ENCODE measurements around the gene ALKBH1.
"Not testable (repeated sequence)": the region's sequence is repeated elsewhere in the genome, so short reads cannot be mapped to it uniquely, and the experiment has no call there.

The ALKBH1 gene

DNA sequence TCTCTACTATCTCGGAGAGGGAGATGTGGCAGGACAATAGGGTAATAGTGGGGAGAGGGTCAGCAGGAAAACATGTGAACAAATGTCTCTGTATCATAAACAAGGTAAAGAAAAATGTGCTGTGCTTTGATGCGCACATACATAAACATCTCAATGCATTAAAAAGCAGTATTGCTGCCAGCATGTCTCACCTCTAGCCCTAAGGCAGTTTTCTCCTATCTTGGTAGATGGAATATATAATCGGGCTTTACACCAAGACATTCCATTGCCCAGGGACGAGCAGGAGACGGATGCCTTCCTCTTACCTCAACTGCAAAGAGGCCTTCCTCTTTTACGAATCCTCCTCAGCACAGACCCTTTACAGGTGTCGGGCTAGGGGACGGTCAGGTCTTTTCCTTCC, 72.4 kb downstream of the ALKBH1 start:
- in situ Hi-C loops (cut with MboI; ENCODE audit: low sequenced_read_pairs): not testable (repeated sequence)

GRCh38 chr14:77630111-77630510, 77.7 kb downstream of the ALKBH1 start:
- in situ Hi-C loops (cut with MboI; ENCODE audit: low sequenced_read_pairs): no loop called here

DNA sequence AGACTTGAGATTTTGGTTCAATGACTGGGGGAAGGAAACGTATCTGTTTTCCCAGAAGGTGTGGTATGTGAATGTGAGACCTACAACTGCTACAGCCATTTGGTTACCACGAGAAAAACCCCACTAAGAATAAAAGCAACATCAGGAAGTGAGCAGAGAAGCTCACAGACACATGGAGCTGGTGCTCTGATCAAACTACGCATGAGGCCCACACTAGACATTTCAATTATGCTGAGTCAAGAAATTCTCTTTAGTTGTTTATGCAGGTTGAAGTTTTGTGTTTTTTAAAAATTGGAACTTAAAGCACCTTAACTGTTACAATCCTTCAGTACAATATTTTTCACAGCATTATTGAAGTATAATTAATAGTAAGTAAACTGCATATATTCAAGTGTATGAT, 82.5 kb downstream of the ALKBH1 start:
- in situ Hi-C loops (cut with MboI; ENCODE audit: low sequenced_read_pairs): no loop called here

GRCh38 chr14:77623201-77623600, 84.6 kb downstream of the ALKBH1 start:
- in situ Hi-C loops (cut with MboI; ENCODE audit: low sequenced_read_pairs): no loop called here

Measured in HL-60/S4 treated with phorbol 12-myristate 13-acetate at 8.2 ng/mL for 4 days and 3 days (cell line).